A549 (cell line): ENCODE results near the gene LYG2. TPM values are rescaled to one million over a fixed set of nuclear protein-coding genes. Genes with fewer than 3 reads are reported as not detected.
A peak's percentile ranks its signal among the peaks of the same experiment; 100 is the strongest.

Experiments
- ATAC-seq, 2 experiments: fragments of 200-7000 bp in 1 of 2; fragments of >200 bp in 1 of 2; cut with Nextera tagmentation in 1 of 2; cut with Tn5 transposase in 1 of 2; 3 replicates each; pipeline versions ENCODE4 v1.8.0 to v1.9.1; 2018 to 2020; ENCODE audit warnings: mild to moderate bottlenecking in 1 of 2, moderate library complexity in 1 of 2
- CTCF ChIA-PET: fragments of 300-600 bp; sonication (Branson Sonifier 250); formaldehyde crosslinking; extraction: SDS; loops from one replicate; lab custom pipeline; 2021; ENCODE audit warnings: antibody characterized with exemption, inconsistent platforms; lab: Yijun Ruan, JAX
- POLR2A ChIA-PET: fragments of 350-600 bp; formaldehyde crosslinking; extraction: SDS; loops from one replicate; lab custom pipeline; 2021; ENCODE audit warnings: antibody characterized with exemption, inconsistent platforms; lab: Yijun Ruan, JAX
- DNase-seq, 2 experiments: peaks; one replicate each; pipeline versions ENCODE4 v3.0.0 to v3.0.0-alpha.2; 2011 to 2016; ENCODE audit warnings: low read depth in 1 of 2, low spot score in 1 of 2
- FAIRE-seq: peaks from 2 replicates; lab custom pipeline; 2011; peaks lifted over from hg19 to GRCh38; lab: Jason Lieb, UNC
- H3K27ac ChIP-seq, 2 experiments: fragments of >200 bp; sonication (Bioruptor Twin); formaldehyde crosslinking; 3 replicates each; pipeline ENCODE4 v1.5.1; 2016 to 2017
- H3K4me1 ChIP-seq: fragments of >200 bp; sonication (Bioruptor Twin); formaldehyde crosslinking; 3 replicates; pipeline ENCODE4 v1.6.1; 2016
- H3K4me2 ChIP-seq: fragments of >200 bp; sonication (Bioruptor Twin); formaldehyde crosslinking; 3 replicates; pipeline ENCODE4 v1.6.1; 2016
- H3K4me3 ChIP-seq: fragments of >200 bp; sonication (Bioruptor Twin); formaldehyde crosslinking; 3 replicates; pipeline ENCODE4 v1.5.1; 2016
- H3K9me3 ChIP-seq: fragments of >200 bp; sonication (Bioruptor Twin); formaldehyde crosslinking; 3 replicates; pipeline ENCODE4 v1.6.1; 2016
- CEBPB ChIP-seq, 2 experiments: fragments of >200 bp in 1 of 2; sonication (Bioruptor Twin) in 1 of 2; formaldehyde crosslinking in 1 of 2; IDR thresholded peaks; 2 replicates each; pipeline ENCODE4 v1.6.1; 2012 to 2016
- CHD4 ChIP-seq: fragments of 200-600 bp; sonication (generic); IDR thresholded peaks from 2 replicates; pipeline ENCODE4 v1.6.1; 2016; ENCODE audit warnings: antibody characterized with exemption, mild to moderate bottlenecking, borderline replicate concordance
- CTCF ChIP-seq: fragments of >200 bp; sonication (Bioruptor Twin); formaldehyde crosslinking; IDR thresholded peaks from 3 replicates; pipeline ENCODE4 v1.5.1; 2016
- ELK1 ChIP-seq: fragments of 150-350 bp; IDR thresholded peaks from 2 replicates; pipeline ENCODE4 v1.6.1; 2014; ENCODE audit warnings: low read depth, mild to moderate bottlenecking, low read length
- EP300 ChIP-seq, 2 experiments: fragments of >200 bp; sonication (Bioruptor Twin); formaldehyde crosslinking; IDR thresholded peaks; 2 replicates in 1 of 2; 3 replicates in 1 of 2; pipeline ENCODE4 v1.6.1; 2016 to 2017
- FOSB ChIP-seq: fragments of 250-450 bp; sonication (Bioruptor Pico); IDR thresholded peaks from 2 replicates; pipeline ENCODE4 v1.5.0; 2020; ENCODE audit warnings: mild to moderate bottlenecking, moderate library complexity
- FOSL2 ChIP-seq, 2 experiments: fragments of 450-650 bp in 1 of 2; fragments of >200 bp in 1 of 2; sonication (Bioruptor Twin) in 1 of 2; formaldehyde crosslinking; IDR thresholded peaks; 2 replicates each; pipeline versions ENCODE4 v1.5.0 to v1.6.1; 2016 to 2020; ENCODE audit warnings: mild to moderate bottlenecking in 1 of 2, moderate library complexity in 1 of 2
- HEYL ChIP-seq: fragments of 250-450 bp; sonication (Bioruptor Pico); IDR thresholded peaks from 2 replicates; pipeline ENCODE4 v1.8.0; 2021; ENCODE audit warnings: mild to moderate bottlenecking, moderate library complexity
- MAFK ChIP-seq: fragments of 450-650 bp; IDR thresholded peaks from 2 replicates; pipeline ENCODE4 v1.6.1; 2014; ENCODE audit not compliant: partially characterized antibody
- NPAS2 ChIP-seq: fragments of 250-450 bp; sonication (Bioruptor Pico); IDR thresholded peaks from 2 replicates; pipeline ENCODE4 v1.8.0; 2022; ENCODE audit warnings: mild to moderate bottlenecking, moderate library complexity, borderline replicate concordance
- PHF8 ChIP-seq: fragments of 200-600 bp; sonication (generic); IDR thresholded peaks from 2 replicates; pipeline ENCODE4 v1.6.1; 2016; ENCODE audit warnings: low read depth, mild to moderate bottlenecking, antibody characterized with exemption, moderate library complexity, borderline replicate concordance
- RCOR1 ChIP-seq: fragments of 150-350 bp; IDR thresholded peaks from 2 replicates; pipeline ENCODE4 v1.6.1; 2014; ENCODE audit warnings: antibody characterized with exemption, low read length, low read depth
- REST ChIP-seq: fragments of 200-600 bp; sonication (generic); IDR thresholded peaks from 2 replicates; pipeline ENCODE4 v1.6.1; 2016; ENCODE audit warnings: antibody characterized with exemption, mild to moderate bottlenecking, moderate library complexity
- RNF2 ChIP-seq: fragments of 200-600 bp; sonication (generic); IDR thresholded peaks from 2 replicates; pipeline ENCODE4 v1.6.1; 2016; ENCODE audit warnings: low read depth, mild to moderate bottlenecking, antibody characterized with exemption, moderate library complexity, borderline replicate concordance
- SREBF2 ChIP-seq: fragments of 450-650 bp; IDR thresholded peaks from 2 replicates; pipeline ENCODE4 v1.6.1; 2014; ENCODE audit warnings: mild to moderate bottlenecking, moderate library complexity
- ZFP36 ChIP-seq: fragments of 450-650 bp; IDR thresholded peaks from 2 replicates; pipeline ENCODE4 v1.6.1; 2014; ENCODE audit warnings: borderline replicate concordance; ENCODE audit not compliant: partially characterized antibody
- ZNF302 ChIP-seq: fragments of 250-450 bp; sonication (Bioruptor Pico); IDR thresholded peaks from 2 replicates; pipeline ENCODE4 v1.9.0; 2021; ENCODE audit warnings: inconsistent platforms, mild to moderate bottlenecking, moderate library complexity
- WGBS: methylation state at CpG from one replicate; pipeline ENCODE4 v1.1.6; 2017; ENCODE audit errors: missing lambda C conversion rate; 5-methylcytosine and 5-hydroxymethylcytosine counted together
- polyA plus RNA-seq, 4 experiments: library from polyadenylated mRNA; depleted of rRNA in 3 of 4; stranded (reverse); fragments of >200 nt; fragmentation: RNase III in 1 of 4; extraction: RNeasy Plus Mini Kit Qiagen cat#74134 plus additional on column Dnase treatment in 1 of 4; gene quantifications; 2 replicates in 3 of 4; 3 replicates in 1 of 4; pipeline ENCODE4 v1.2.3, GENCODE V29; 2011 to 2017

Gene LYG2
- polyA plus RNA-seq, 2 of the 4 experiments (the other 2 are of a cell fraction): not detected

- Histone ChIP-seq H3K9me3 (no peaks in the 10 kb centered on the region; the same call in 2 of the 3 replicates), H3K4me1 (no peaks in the 10 kb centered on the region), H3K27ac (no peak overlapping the region), H3K4me3 (no peak overlapping the region), H3K4me2 (no peak overlapping the region)
- DNase-seq (no peak), ATAC-seq (no peak), FAIRE-seq (no peak)
- TF ChIP-seq ZFP36 (no peak), RCOR1 (no peak), ZNF302 (CRISPR knock-in tag) (no peak), RNF2 (no peak), ELK1 (no peak)
- CTCF ChIA-PET: no interaction called here
- WGBS: 59% methylated on average over 4 of the region's 4 CpGs
- POLR2A ChIA-PET: no interaction called here
Measured at GRCh38 chr2:99261242-99261641, 5.8 kb upstream of the LYG2 start.

- H3K9me3 ChIP-seq: no peaks in the 10 kb centered on the region; the same call in 2 of the 3 replicates
- POLR2A ChIA-PET: no interaction called here
- H3K4me1 ChIP-seq: no peaks in the 10 kb centered on the region
- no peak overlapping the region for H3K27ac ChIP-seq
- WGBS: 87% methylated on average over 2 of the region's 2 CpGs
- no peak for ATAC-seq
- H3K4me3 ChIP-seq: no peak overlapping the region
- FAIRE-seq: no peak
- CTCF ChIA-PET: no interaction called here
- no peak for DNase-seq
- H3K4me2 ChIP-seq: no peak overlapping the region
- TF ChIP-seq MAFK (peak; percentile 52), EP300 (IDR thresholded peaks at IDR 0.05) (no peak)
Measured at GRCh38 chr2:99260184-99260583, 4.7 kb upstream of the LYG2 start.

- Histone ChIP-seq H3K4me1 (no peaks in the 10 kb centered on the region), H3K4me2 (no peak overlapping the region), H3K27ac (no peak overlapping the region), H3K9me3 (no peaks in the 10 kb centered on the region; the same call in 2 of the 3 replicates), H3K4me3 (no peak overlapping the region)
- CTCF ChIA-PET: no interaction called here
- DNase-seq: no peak
- ATAC-seq: no peak
- TF ChIP-seq HEYL: no peak
- TF ChIP-seq FOSL2 (IDR thresholded peaks at IDR 0.05): no peak
- no peak for TF ChIP-seq FOSL2 (CRISPR knock-in tag; IDR thresholded peaks at IDR 0.05)
- no peak for TF ChIP-seq NPAS2 (CRISPR knock-in tag)
- no peak for TF ChIP-seq SREBF2
- TF ChIP-seq CEBPB (IDR thresholded peaks at IDR 0.05): no peak
- TF ChIP-seq MAFK: no peak
- TF ChIP-seq FOSB (CRISPR knock-in tag): no peak
- no peak for TF ChIP-seq ELK1
- no peak for TF ChIP-seq PHF8
- TF ChIP-seq REST: no peak
- no peak for TF ChIP-seq CHD4
- TF ChIP-seq RNF2: no peak
- TF ChIP-seq CTCF: no peak
- POLR2A ChIA-PET: no interaction called here
- WGBS: 43% methylated on average over 4 of the region's 4 CpGs
- no peak for FAIRE-seq
Measured at GRCh38 chr2:99259465-99259864, 4.0 kb upstream of the LYG2 start.
